ENCODE measurements around the gene ERO1B.

GRCh38 chr1:236289492-236290131, 7.9 kb upstream of the ERO1B start:
- TF ChIP-seq, protein P1, sequence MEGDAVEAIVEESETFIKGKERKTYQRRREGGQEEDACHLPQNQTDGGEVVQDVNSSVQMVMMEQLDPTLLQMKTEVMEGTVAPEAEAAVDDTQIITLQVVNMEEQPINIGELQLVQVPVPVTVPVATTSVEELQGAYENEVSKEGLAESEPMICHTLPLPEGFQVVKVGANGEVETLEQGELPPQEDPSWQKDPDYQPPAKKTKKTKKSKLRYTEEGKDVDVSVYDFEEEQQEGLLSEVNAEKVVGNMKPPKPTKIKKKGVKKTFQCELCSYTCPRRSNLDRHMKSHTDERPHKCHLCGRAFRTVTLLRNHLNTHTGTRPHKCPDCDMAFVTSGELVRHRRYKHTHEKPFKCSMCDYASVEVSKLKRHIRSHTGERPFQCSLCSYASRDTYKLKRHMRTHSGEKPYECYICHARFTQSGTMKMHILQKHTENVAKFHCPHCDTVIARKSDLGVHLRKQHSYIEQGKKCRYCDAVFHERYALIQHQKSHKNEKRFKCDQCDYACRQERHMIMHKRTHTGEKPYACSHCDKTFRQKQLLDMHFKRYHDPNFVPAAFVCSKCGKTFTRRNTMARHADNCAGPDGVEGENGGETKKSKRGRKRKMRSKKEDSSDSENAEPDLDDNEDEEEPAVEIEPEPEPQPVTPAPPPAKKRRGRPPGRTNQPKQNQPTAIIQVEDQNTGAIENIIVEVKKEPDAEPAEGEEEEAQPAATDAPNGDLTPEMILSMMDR (IDR thresholded peaks at IDR 0.05): no peak
- TF ChIP-seq POLR2AphosphoS5 (IDR thresholded peaks at IDR 0.05) (no peak), EP300 (IDR thresholded peaks at IDR 0.05; ENCODE audit: low read depth) (no peak), POLR2A (IDR thresholded peaks at IDR 0.05) (no peak)
